SK-N-MC (cell line): ENCODE measurements around the gene CAMK2B.

Experiments used
- EZH2 ChIP-seq: fragments of 200-600 bp; sonication (generic); IDR thresholded peaks from one replicate; pipeline ENCODE4 v1.6.1; 2017; ENCODE audit warnings: antibody characterized with exemption
- POLR2AphosphoS5 ChIP-seq: IDR thresholded peaks from 2 replicates; pipeline ENCODE4 v1.6.1; 2012; ENCODE audit warnings: mild to moderate bottlenecking, low read depth, low read length, borderline replicate concordance

- TF ChIP-seq EZH2 (no peak), POLR2AphosphoS5 (no peak)
Observed at GRCh38 chr7:44331682-44332081, 6.3 kb upstream of the CAMK2B start.
